ENCODE results near the gene IRAK3.
"Not testable (repeated sequence)": the region's sequence is repeated elsewhere in the genome, so short reads cannot be mapped to it uniquely, and the experiment has no call there.

The IRAK3 gene

DNA sequence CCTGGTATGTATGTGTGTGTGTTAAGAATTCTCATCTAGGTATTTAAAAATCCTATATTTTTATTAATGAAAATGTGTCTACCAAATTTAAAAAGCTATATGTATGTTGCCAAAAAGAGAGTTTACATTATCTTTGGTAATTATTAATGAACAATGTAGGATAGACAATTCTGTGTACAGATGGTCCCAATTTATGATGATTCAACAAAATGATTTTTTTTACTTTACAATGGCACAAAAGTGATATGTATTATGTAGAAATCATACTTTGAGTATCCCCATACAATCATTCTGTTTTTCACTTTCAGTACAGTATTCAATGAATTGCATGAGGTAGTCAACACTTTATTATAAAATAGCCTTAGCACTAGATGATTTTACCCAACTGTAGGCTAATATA lies 39.4 kb downstream of the IRAK3 start:
- DNase-seq = no peak

GRCh38 chr12:66232263-66232662 lies 43.2 kb downstream of the IRAK3 start:
- DNase-seq = no peak

- DNase-seq = peak; percentile 26
These were observed 45.2 kb downstream of the IRAK3 start for GRCh38 chr12:66234037-66234693.

DNA sequence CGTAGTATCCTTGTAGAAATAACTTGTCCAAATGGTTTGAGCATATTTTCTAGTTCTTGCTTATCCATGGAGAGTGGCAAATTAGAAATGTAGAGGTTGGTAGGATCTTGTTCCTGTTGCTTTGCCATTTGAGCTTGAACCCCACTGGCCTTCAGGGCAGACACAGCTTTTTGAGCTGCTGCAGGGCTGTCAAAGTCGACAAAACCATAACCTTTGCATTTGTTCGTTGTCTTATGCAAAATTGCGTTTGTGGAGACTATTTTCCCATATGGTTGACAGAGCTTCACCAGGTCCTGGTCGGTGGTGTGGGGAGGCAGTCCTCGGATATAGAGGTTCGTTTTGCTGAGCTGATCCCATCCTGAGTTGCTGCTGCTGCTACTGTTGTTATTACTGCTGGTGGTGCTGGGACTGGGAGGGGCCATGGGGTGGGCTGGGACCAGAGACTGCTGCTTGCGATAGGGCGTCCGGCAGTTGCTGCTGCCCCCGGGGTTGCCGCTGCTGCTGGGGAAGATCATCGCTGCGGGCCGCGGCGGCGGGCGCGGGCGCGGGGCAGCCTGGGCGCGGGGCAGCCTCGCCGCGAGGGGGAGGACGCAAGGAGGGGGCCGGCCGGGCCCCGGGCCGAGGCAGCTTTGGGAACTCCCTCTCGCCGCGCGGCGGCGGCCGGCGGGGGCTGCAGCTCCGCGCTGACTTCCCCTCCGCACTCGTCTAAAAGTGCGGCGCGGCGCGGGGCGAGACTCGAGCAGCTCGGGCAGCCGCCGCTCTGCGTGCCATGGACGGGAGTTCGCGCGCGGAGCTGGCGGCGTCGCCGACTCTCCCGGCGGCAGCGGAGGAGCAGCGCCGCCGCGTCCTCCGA lies 46.0 kb downstream of the IRAK3 start:
- peak; percentile 15 for DNase-seq

DNA sequence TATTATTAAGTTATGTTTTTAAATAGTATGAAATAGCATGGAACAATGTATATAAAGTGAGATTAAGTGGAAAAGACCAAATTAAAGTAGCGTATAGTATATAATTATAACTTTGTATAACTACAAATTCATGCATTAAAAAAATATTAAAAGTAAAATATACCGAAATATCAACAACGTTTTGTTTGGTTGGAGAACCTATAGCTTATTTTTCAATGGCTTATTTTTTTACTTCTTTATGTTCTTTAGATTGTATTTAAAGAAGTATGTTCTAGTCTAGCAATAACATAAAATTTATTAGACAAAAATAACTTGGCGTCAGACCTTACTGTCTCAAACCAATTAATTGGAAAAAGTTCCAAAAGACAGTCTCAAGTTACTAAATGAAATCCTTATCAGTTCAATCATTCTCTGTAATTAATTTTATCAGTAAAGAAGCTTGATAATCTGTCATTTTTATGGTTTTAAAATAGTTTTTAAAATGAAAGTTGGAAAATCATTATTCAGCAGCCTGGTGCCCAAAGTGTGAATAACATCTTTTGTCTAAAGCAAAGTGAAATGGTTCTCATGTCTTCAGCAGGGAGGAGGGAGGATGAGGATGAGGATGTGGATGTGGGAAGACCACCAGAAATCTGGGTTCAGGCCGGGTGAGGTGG lies 46.7 kb downstream of the IRAK3 start:
- no peak for DNase-seq

GRCh38 chr12:66236282-66236675 lies 47.3 kb downstream of the IRAK3 start:
- not testable (repeated sequence) for DNase-seq

DNA sequence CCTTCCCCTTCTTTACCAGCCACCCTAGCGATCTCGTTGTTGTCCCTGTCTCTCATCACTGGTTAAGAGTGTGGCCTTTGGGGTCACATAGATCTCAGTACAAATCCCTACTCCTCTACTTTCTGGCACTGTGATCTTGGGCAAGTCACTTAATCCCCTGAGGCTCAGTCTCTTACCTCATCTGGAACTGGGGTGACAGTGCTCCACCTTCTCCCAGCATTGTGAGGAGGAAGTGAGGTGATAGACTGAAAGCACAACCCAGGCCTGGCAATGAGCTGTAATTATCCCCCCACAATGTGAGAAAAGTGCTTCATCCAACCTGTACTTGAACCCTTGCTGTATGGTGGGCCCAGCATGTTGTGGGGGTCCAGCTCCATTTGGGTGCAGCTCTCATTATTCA lies 48.0 kb downstream of the IRAK3 start:
- DNase-seq = no peak

DNA sequence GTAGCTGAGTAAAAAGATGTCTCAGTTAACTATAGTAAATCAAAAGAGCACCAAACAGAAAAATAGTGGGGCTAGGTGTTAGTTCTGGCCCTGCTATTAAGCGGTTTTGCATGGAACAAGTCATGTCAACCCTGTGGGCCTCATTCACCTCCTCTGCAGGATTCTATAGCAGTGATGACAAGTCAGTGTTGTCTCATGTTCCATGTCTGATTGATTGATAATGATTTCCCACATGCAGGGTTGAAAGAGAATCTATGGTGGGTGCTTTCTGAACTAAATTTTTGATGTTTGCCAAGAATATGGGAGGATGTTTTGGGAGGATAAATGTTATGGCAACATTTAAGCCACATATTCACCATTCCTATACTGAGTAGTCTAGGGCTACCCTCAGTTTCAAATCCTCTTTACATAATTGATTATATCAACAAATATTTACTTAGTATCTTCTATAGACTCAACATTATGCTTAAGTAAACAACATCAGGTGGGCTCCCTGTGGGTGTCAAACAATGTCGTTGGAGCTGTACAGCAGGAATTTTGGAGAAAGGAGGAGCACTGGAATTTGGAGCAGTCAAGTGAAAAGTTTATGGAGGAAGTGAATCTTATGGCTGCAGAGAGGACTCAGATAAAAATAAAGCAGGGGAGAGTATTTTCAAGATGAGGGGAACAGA lies 48.6 kb downstream of the IRAK3 start:
- DNase-seq = no peak

DNA sequence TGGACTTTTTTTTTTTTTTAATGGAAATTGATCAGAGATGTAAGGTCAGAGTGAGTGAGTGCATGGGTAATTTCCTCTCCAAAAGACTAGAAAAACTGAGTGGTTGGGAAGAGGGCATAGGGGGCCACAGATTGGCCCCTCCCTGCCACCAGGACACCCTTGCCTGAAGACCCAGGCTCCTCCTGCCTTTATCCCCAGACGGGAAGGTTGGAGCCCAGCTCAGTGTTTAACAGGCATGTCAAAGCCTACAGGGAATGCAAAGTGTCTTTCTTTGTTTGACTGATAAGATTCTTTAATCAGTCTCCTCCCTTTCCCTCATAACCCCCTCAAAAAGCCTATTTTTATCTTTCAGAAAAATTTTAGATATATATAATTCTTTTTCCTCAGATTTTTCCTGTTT lies 50.3 kb downstream of the IRAK3 start:
- no peak for DNase-seq

DNA sequence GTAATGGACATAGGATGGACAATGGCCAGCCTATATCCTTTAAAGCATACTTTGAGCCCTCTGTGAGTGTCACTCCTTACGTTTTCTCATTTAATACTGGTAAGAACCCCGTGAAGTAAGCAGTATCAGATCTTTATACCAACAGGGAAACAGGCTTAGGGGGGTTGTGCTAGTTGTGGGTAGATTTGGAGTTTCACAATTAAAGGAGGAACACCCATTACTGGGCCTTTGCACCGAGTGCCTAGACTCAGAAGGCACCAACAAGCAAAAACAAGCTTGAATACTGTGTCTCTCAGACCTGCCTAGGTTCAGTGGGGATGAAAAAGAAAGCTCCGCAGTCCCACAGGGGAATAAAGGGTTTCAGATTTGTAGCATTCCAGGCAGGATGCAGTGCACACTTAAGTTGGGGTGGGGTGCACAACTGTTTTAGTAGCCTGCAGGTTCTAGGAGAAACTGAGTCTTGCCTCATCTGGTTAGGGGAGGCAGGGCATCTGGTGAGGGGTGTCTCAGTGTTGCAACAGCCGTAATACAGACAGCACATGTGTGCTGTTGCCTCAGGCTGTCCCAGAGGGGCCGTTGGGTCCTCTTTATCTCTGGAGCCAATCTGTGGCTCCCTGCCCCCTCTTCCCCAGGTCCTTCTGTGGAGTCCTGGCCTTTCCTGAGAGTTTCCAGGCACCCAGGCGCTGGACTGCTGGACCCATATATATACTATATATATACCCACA lies 51.2 kb downstream of the IRAK3 start:
- DNase-seq = no peak

- DNase-seq = no peak
These were observed 52.3 kb downstream of the IRAK3 start for GRCh38 chr12:66241061-66242043.

DNA sequence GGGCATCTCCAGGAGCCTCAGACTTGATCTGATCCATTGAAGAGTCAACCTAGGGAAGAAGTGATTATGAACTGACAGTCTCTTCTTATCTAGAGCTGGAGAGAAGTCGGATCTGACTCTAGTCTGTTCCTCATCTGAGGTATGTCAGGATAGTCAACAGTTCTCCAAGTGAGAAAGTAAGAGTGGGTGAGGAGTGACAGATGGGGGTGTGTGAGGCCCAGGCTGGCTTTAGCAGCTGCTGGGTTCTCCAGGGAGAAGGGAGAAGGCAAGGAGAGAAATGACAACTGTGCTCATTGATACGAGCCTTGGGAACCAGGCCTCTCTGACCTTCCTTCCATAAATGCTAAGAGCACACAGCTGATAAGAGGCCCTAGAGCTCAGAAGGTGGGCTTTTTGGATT lies 53.3 kb downstream of the IRAK3 start:
- no peak for DNase-seq

GRCh38 chr12:66243911-66244310 lies 54.9 kb downstream of the IRAK3 start:
- no peak for DNase-seq

DNA sequence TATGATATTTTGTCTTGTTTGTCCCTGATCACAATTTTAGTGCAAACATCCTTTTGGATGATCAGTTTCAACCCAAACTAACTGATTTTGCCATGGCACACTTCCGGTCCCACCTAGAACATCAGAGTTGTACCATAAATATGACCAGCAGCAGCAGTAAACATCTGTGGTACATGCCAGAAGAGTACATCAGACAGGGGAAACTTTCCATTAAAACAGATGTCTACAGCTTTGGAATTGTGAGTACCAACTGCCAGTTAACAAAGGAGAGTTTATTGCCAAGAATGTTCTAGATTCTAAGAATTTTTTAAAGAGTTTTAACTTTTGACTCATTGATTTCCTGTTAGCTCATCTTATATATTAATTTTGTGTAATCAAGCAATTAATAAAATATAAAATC lies 55.4 kb downstream of the IRAK3 start:
- no peak for DNase-seq

DNA sequence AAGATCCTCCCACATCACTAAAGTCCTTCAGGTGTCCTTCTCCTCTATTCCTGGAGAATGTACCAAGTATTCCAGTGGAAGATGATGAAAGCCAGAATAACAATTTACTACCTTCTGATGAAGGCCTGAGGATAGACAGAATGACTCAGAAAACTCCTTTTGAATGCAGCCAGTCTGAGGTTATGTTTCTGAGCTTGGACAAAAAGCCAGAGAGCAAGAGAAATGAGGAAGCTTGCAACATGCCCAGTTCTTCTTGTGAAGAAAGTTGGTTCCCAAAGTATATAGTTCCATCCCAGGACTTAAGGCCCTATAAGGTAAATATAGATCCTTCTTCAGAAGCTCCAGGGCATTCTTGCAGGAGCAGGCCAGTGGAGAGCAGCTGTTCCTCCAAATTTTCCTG lies 58.7 kb downstream of the IRAK3 start:
- DNase-seq = no peak

GRCh38 chr12:66251049-66251448 lies 62.0 kb downstream of the IRAK3 start:
- no peak for DNase-seq

- no peak for DNase-seq
These were observed 63.8 kb downstream of the IRAK3 start for GRCh38 chr12:66252771-66253170.

DNA sequence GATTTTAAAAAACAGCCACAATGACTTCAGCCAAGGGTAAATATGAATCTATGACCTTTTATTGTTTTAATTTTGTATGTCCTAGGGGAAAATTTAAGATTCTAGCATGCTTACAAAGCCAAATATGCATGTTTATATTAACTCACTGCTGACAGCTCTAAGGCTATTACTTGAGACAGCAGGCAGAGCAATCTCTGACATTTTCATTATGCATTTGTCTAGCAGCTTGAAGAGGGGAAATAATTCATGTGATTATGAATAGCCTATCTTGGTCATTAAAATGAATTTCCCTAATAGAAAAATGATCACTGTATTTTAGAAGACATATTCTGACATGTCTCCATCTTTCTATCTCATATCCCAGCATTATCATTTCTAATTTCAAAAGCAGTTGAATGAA lies 66.7 kb downstream of the IRAK3 start:
- no peak for DNase-seq

- no peak for DNase-seq
These were observed 69.0 kb downstream of the IRAK3 start for GRCh38 chr12:66258011-66258410.

DNA sequence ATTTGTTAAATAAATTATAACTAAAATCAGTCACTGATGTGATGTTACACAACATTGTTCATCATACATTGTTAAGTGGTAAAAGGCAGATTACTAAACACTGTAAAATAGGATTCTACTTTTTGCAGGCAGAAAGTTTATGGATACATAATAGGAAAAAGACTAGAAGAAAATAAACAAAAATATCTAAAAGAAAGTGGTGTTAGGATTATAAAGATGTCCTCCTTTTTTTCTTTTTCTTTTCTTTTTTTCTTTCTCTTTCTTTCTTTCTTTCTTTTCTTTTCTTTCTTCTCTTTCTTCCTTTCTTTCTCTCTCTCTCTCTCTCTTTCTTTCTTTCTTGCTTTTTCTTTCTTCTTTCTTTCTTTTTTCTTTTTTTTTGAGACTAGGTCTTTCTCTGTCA lies 73.7 kb downstream of the IRAK3 start:
- no peak for DNase-seq

- no peak for DNase-seq
These were observed 79.5 kb downstream of the IRAK3 start for GRCh38 chr12:66268562-66268961.

DNA sequence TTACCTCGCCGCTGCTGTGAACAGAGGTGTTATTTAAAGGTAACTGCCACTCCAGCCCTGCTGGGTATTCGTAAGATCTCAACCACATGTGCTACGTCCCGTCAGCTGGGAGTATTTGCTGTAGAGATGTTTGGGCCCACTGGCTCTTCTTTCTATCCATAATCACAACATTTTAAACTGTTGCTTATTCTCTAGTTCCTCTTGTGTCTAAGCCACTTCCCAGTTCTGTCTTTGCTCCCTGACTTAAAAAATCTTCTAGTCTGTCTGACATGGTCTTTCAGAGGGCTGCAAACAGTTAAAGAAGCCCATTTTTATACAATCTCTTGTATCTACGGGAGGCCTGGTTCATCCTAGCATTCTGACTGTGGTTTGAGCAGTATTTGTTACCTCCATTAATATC lies 80.1 kb downstream of the IRAK3 start:
- no peak for DNase-seq

All from activated CD4-positive, alpha-beta T cell treated with anti-CD3 and anti-CD28 coated beads, Interleukin-2, amount 50 U/mL, for 1 hour (primary cell).